K562 (cell line): ENCODE data around the gene MYRFL.

Experiments
- BACH1 ChIP-seq: fragments of 200-800 bp; sonication (Bioruptor generic); IDR thresholded peaks from 2 replicates; pipeline ENCODE4 v1.6.1; 2016; ENCODE audit warnings: missing genetic modification characterization, missing compliant biosample characterization
- CTCF ChIP-seq, 3 experiments: IDR thresholded peaks in 2 of 3; conservative IDR thresholded peaks in 1 of 3; 2 replicates each; pipeline ENCODE4 v1.5.1; 2011 to 2012; ENCODE audit warnings: low read length in 3 of 3, mild to moderate bottlenecking in 3 of 3, control low read depth in 2 of 3, improper control_type of control experiment in 1 of 3, inconsistent platforms in 1 of 3, low read depth in 1 of 3, mixed read lengths in 1 of 3, moderate library complexity in 1 of 3; ENCODE audit not compliant: insufficient read depth in 2 of 3
- DPF2 ChIP-seq: fragments of 450-650 bp; IDR thresholded peaks from 2 replicates; pipeline ENCODE4 v1.6.1; 2016
- ESRRA ChIP-seq: fragments of 450-650 bp; IDR thresholded peaks from 2 replicates; pipeline ENCODE4 v1.6.1; 2014; ENCODE audit warnings: low read depth, mild to moderate bottlenecking, moderate library complexity, borderline replicate concordance
- HNRNPK ChIP-seq: fragments of 200-400 bp; formaldehyde crosslinking; IDR thresholded peaks from one replicate; pipeline ENCODE4 v1.6.1; 2018; ENCODE audit warnings: mild to moderate bottlenecking, low read depth, low read length; ENCODE audit not compliant: poor library complexity, severe bottlenecking
- LEF1 ChIP-seq: fragments of 450-650 bp; IDR thresholded peaks from 2 replicates; pipeline ENCODE4 v1.6.1; 2016; ENCODE audit warnings: mild to moderate bottlenecking
- REST ChIP-seq, 2 experiments: fragments of 450-650 bp; formaldehyde crosslinking in 1 of 2; IDR thresholded peaks; 2 replicates each; pipeline versions ENCODE4 v1.4.0 to v1.6.1; 2014 to 2020; ENCODE audit warnings: mild to moderate bottlenecking in 2 of 2, borderline replicate concordance in 1 of 2, low read depth in 1 of 2
- TAF1 ChIP-seq: IDR thresholded peaks from 2 replicates; pipeline ENCODE4 v1.6.1; 2011; ENCODE audit warnings: mild to moderate bottlenecking, low read length, moderate library complexity; ENCODE audit not compliant: insufficient read depth, control insufficient read depth, severe bottlenecking; ENCODE audit errors: extremely low read depth
- TF ChIP-seq, protein P1 (sequence below): fragments of 250-450 bp; sonication (Bioruptor Pico); IDR thresholded peaks from 2 replicates; pipeline ENCODE4 v1.4.0; 2020
- TF ChIP-seq, protein P2 (sequence below): sonication (generic); formaldehyde crosslinking; IDR thresholded peaks from 2 replicates; pipeline ENCODE4 v1.8.0; 2022; ENCODE audit warnings: mild to moderate bottlenecking, low read depth, missing genetic modification reagents

DNA sequence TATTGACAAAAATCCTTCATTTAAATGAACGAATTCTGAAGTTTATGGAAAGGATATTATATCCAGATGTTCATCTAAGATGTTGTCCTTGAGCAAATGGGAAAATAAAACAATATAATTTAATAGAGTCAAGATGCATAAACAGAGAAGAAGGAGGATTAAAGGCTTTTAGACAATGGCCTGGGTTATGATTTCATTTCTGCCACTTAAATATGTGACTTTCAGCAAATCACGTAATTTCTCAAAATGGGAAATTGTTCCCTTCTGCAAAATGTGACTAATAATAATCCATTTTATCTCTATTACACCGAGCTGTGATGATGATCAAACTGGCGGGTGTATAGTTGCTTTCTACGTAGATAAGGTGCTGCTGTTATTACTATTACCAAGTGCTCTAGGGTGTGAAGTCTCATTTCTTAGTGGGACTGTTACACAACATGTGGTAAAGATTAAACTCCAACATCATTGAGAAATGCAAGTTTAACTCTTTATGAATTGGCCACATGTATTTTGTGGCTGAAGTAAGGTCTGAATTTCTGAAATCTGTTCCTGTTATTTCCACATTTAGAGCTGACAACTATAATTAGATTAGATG lies 157.0 kb downstream of the MYRFL start:
- TF ChIP-seq ESRRA: no peak
- no peak for TF ChIP-seq REST (IDR thresholded peaks at IDR 0.05; ENCODE audit: borderline replicate concordance)
- TF ChIP-seq REST (CRISPR knock-in tag; IDR thresholded peaks at IDR 0.05; ENCODE audit: low read depth): no peak
- TF ChIP-seq HNRNPK: no peak
- no peak for TF ChIP-seq LEF1
- no peak for TF ChIP-seq BACH1
- no peak for TF ChIP-seq CTCF (IDR thresholded peaks at IDR 0.05 in 2 of 3, conservative IDR thresholded peaks at IDR 0.05 in 1 of 3; ENCODE audit: insufficient read depth in 2 of 3, low read depth in 1 of 3, low read length in 3 of 3)
- TF ChIP-seq, protein P1, sequence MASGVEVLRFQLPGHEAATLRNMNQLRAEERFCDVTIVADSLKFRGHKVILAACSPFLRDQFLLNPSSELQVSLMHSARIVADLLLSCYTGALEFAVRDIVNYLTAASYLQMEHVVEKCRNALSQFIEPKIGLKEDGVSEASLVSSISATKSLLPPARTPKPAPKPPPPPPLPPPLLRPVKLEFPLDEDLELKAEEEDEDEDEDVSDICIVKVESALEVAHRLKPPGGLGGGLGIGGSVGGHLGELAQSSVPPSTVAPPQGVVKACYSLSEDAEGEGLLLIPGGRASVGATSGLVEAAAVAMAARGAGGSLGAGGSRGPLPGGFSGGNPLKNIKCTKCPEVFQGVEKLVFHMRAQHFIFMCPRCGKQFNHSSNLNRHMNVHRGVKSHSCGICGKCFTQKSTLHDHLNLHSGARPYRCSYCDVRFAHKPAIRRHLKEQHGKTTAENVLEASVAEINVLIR (CRISPR knock-in tag): no peak
- no peak for TF ChIP-seq DPF2
- TF ChIP-seq, protein P2, sequence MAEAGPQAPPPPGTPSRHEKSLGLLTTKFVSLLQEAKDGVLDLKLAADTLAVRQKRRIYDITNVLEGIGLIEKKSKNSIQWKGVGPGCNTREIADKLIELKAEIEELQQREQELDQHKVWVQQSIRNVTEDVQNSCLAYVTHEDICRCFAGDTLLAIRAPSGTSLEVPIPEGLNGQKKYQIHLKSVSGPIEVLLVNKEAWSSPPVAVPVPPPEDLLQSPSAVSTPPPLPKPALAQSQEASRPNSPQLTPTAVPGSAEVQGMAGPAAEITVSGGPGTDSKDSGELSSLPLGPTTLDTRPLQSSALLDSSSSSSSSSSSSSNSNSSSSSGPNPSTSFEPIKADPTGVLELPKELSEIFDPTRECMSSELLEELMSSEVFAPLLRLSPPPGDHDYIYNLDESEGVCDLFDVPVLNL (CRISPR knock-in tag): no peak
- TF ChIP-seq TAF1: no peak
